Bronchial epithelial cell (primary cell): ENCODE results near the gene ARL3. TPM values are rescaled to one million over a fixed set of nuclear protein-coding genes. Genes with fewer than 3 reads are reported as not detected.

Experiments
- DNase-seq: peaks from one replicate; pipeline ENCODE4 v3.0.0-alpha.2; 2010; ENCODE audit warnings: low read depth
- FAIRE-seq: peaks from 2 replicates; lab custom pipeline; 2011; peaks lifted over from hg19 to GRCh38; lab: Jason Lieb, UNC
- H3K27me3 ChIP-seq: 2 replicates; pipeline ENCODE4 v1.5.1; 2011; ENCODE audit warnings: low read length; ENCODE audit not compliant: control insufficient read depth, insufficient read depth
- H3K36me3 ChIP-seq: 2 replicates; pipeline ENCODE4 v1.5.1; 2011; ENCODE audit warnings: low read length; ENCODE audit not compliant: control insufficient read depth, insufficient read depth
- H3K4me3 ChIP-seq: 2 replicates; pipeline ENCODE4 v1.5.1; 2011; ENCODE audit warnings: mild to moderate bottlenecking, low read depth, low read length, control low read depth
- total RNA-seq: library from RNA; depleted of rRNA; stranded (reverse); fragments of >200 nt; gene quantifications from 2 replicates; pipeline ENCODE4 v1.2.1, GENCODE V29; 2014
- TF ChIP-seq, protein P1 (sequence below): IDR thresholded peaks from 2 replicates; pipeline ENCODE4 v1.5.1; 2011; ENCODE audit warnings: mild to moderate bottlenecking, moderate library complexity, low read length, control low read depth, inconsistent platforms; ENCODE audit not compliant: insufficient read depth, severe bottlenecking

ARL3 gene
- total RNA-seq, 1 donor from 2014 or later = 4.7 TPM

DNA sequence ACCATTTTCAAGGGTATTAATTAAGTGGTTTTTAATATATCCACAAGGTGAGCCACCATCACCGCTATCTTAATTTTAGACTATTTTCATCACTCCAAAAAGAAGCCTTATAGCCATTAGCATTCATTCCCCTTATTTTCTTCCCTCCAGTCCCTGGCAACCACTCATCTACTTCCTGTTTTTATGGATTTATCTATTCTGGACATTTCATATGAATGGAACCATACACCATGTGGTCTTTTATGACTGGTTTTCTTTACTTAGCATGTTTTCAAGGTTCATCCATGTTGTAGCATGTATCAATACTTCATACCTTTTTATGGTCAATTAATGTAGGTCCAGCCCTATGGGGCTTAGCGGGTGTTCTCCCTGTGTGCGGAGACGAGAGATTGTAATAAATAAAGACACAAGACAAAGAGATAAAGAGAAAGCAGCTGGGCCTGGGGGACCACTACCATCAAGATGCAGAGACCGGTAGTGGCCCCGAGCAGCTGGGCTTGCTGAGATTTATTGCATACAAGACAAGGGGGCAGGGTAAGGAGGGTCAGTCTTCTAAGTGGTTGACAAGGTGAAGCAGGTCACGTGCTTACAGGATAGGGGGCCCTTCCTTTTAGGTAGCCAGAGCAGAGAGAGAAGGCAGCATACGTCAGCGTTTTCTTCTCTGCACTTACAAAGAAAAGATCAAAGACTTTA lies 44.2 kb upstream of the ARL3 start:
- FAIRE-seq (no peak), DNase-seq (no peak)
- Histone ChIP-seq H3K36me3 (peaks cover 2% of the 10 kb centered on the region), H3K4me3 (no peak overlapping the region), H3K27me3 (no peaks in the 10 kb centered on the region)
- TF ChIP-seq, protein P1, sequence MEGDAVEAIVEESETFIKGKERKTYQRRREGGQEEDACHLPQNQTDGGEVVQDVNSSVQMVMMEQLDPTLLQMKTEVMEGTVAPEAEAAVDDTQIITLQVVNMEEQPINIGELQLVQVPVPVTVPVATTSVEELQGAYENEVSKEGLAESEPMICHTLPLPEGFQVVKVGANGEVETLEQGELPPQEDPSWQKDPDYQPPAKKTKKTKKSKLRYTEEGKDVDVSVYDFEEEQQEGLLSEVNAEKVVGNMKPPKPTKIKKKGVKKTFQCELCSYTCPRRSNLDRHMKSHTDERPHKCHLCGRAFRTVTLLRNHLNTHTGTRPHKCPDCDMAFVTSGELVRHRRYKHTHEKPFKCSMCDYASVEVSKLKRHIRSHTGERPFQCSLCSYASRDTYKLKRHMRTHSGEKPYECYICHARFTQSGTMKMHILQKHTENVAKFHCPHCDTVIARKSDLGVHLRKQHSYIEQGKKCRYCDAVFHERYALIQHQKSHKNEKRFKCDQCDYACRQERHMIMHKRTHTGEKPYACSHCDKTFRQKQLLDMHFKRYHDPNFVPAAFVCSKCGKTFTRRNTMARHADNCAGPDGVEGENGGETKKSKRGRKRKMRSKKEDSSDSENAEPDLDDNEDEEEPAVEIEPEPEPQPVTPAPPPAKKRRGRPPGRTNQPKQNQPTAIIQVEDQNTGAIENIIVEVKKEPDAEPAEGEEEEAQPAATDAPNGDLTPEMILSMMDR = no peak

DNA sequence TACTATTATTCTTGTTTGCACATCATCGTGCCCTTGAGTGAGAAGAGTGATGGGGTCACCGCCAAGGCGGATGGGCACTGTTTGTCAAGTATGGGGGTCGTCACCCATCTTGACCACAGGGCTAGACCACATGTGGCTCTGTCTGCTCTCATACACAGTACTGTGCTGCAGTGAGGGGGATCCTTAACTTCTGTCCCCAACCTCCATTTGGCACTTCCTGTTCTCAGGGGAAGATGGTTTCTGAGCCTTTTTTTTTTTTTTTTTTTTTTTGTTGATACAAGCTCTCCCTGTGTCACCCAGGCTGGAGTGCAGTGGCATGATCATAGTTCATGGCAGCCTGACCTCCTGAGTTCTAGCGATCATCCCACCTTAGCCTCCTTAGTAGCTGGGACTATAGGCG lies 43.1 kb upstream of the ARL3 start:
- H3K36me3 ChIP-seq = peaks cover 3% of the 10 kb centered on the region
- TF ChIP-seq, protein P1 = no peak

DNA sequence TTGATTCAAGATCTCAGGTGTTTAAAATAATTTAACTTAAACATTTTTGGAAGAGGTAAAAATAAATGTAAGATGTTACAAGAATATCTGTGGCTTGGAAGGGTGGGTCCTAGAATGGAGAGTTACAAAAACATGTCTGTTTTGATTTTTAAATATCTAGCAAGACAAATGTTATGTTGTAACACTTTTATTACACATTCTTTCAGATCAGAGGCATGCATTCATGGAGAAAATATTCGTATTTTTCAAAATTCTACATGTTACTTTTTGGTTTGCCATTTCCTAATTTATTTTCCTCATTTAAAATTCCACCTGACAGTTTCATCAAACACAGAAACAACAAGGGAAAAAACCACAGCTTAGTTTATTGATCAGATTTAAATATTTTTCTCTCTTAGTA lies 39.5 kb upstream of the ARL3 start:
- Histone ChIP-seq H3K27me3 (no peaks in the 10 kb centered on the region), H3K36me3 (peaks cover 1% of the 10 kb centered on the region), H3K4me3 (no peak overlapping the region)
- no peak for DNase-seq
- TF ChIP-seq, protein P1 = no peak
- no peak for FAIRE-seq

More for the DNA sequence above, 43.1 kb upstream of the ARL3 start:
- Histone ChIP-seq H3K4me3 (no peak overlapping the region), H3K27me3 (no peaks in the 10 kb centered on the region)
- FAIRE-seq = no peak
- no peak for DNase-seq

DNA sequence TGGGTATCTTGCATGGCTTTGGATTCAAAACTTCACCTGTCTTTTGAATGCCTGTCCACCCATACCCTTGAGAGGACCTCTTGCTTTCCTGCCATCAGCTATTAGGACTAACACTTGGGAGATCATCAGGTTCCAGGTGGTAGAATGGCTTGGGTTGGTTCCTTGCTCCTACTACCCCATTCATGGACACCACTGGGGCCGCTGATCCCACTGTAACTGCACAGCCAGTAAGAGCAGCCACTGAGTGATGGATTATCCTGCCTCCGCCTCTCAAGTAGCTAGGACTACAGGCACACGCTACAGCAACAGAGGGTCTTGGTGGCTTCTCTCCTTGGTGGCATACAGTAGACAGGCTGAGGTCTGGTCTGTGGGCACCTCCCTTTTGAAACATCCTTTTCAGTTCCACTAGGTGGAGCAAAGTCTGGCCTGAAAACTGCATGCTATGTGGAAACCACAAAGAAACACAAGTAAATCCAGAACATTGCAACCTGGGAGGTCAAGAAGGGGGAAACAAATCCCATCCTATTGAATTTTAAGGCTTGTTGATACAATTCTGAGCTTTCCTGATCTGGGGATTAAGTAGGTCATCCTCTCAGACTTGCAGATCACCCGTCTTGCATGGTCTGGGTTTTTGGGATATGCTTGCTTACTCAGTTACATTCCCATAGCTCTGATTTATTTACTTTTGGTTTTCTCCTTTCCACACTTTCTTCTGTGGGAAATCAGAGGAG lies 38.9 kb upstream of the ARL3 start:
- DNase-seq (peak; percentile 61), FAIRE-seq (peak; percentile 47)
- H3K36me3 ChIP-seq = peaks cover 1% of the 10 kb centered on the region
- TF ChIP-seq, protein P1 = peak; percentile 63
- no peaks in the 10 kb centered on the region for H3K27me3 ChIP-seq
- H3K4me3 ChIP-seq = no peak overlapping the region

DNA sequence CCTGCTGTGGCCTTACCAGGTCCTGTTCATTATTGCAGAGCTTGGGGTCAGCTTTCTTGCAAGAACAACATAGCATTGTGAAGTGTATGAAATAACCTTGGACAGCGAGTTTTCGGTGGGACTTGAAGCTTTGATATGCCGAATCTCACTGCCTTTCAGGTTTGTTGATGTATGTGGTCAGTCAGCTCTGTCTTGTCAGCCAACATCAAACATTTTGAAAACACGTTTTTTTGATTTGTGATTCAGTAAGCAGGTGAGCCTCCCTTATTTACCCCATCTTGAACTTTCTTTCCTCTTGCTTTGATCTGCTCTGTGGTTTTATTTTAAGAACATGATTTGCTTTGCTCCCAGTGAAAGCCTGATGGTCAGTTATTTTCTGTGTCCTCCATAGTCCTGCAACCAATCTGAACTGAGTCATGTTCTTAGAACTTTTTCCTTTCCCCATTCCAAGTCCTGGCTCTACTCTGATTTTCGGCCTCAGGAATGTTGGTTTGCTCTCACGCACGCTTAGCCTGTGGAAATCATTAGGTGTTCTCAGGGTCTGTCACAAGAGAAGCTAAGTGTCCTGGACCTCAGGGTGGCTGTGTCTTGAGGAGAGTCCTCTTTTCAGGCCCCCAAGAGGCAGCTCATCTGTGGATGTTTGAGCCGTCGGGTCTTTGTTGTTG lies 38.2 kb upstream of the ARL3 start:
- Histone ChIP-seq H3K36me3 (peaks cover 1% of the 10 kb centered on the region), H3K27me3 (no peaks in the 10 kb centered on the region), H3K4me3 (no peak overlapping the region)
- FAIRE-seq (no peak), DNase-seq (no peak)
- TF ChIP-seq, protein P1 = no peak
